GM18909 (cell line): ENCODE measurements around the gene PRKACB.
"Not testable (repeated sequence)": the region's sequence is repeated elsewhere in the genome, so short reads cannot be mapped to it uniquely, and the experiment has no call there.

Source experiments
- ATAC-seq: cut with Tn5 transposase; IDR thresholded peaks from one replicate; pipeline ENCODE4 v1.9.1; 2021; ENCODE audit warnings: mild to moderate bottlenecking; ENCODE audit not compliant: unreplicated experiment, poor library complexity

PRKACB gene

DNA sequence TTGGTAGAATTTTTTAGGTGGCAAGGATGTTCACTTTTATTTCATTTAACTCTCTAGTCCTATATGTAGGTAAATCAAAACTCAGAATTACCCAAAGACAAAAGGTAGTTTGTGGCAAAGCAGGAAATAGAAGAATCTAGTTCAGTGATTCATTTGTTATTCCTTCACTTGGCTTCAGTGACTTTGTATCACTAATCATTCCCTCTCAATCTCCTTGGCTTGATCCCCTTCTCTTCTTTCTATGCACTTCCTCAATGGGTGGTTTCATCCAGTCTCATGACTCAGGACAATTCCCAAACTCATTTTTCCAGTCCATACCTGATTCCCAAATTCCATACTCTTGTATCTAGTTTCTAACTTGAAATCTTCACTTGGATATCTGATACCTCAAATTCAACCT, 64.9 kb downstream of the PRKACB start:
- ATAC-seq = no peak

DNA sequence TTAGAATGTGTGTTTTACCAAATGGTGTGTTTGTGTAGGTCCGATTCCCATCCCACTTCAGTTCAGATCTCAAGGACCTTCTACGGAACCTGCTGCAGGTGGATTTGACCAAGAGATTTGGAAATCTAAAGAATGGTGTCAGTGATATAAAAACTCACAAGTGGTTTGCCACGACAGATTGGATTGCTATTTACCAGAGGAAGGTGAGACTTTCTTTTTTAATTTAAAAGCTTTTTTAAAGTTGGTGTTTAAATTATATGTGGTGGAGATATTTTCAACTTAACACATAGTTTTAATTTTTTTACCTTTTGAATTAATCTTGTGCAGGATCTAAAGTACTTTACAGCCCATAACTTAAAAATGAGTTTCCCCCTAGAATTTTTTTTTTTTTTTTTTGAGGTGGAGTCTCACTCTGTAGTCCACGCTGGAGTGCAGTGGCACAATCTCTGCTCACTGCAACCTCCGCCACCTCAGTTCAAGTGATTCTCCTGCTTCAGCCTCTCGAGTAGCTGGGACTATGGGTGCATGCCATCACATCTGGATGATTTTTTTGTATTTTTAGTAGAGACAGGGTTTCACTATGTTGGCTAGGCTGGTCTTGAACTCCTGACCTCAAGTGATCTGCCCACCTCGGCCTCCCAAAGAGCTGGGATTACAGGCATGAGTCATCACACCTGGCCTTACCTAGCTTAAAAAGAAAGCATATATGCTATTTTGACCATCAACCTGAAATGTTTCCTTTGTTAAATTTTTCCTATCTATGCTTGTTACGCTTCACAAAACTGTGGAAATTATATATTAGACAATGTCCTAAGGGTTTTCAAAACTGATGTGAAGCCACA, 70.3 kb downstream of the PRKACB start:
- no peak for ATAC-seq

DNA sequence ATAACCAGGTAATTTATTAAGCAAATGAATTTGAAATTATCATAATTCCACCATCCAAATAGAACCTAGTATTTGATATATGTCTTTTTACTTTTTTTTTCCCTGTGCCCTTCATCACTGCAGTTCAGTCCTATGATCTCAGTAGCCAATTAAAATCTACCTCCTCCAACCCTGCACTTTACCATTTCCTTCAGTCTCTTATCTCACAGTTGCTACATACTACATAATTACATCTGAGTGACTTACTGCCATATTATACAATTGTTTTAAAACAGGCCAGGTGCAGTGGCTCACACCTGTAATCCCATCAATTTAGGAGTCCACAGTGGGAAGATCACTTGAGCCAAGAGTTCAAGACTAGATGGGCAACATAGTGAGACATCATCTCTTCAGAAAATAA, 73.2 kb downstream of the PRKACB start:
- no peak for ATAC-seq

DNA sequence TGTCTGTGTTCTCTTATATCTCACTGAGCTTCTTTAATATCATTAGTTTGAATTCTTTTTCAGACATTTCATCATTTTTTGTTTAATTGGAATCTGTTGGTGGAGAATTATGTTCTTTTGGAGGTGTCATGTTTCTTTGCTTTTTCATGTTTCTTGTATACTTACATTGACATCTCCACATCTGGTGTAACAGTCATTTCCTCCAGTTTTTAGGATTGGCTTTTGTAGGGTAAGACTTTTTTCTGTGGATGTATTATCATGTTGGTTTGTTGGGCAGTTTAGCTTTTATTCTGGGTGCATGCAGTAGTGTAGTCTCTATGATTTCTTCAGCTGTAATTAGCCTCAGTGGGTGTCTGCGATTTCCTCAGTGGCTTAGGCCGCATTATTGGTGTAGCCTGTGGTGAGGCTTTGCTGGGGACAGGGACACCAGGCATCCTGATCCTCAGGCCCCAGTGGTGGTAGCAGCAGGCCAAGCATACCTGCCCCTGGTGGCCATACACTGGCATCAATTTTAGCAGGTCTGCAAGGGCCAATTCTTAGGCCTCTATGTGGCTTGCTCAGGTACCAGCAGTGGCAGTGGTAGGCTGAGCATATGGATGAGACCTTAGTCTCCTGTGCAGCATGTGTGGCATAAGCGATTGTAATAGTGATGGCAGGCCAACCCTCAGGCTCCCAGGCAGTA, 79.8 kb downstream of the PRKACB start:
- no peak for ATAC-seq

DNA sequence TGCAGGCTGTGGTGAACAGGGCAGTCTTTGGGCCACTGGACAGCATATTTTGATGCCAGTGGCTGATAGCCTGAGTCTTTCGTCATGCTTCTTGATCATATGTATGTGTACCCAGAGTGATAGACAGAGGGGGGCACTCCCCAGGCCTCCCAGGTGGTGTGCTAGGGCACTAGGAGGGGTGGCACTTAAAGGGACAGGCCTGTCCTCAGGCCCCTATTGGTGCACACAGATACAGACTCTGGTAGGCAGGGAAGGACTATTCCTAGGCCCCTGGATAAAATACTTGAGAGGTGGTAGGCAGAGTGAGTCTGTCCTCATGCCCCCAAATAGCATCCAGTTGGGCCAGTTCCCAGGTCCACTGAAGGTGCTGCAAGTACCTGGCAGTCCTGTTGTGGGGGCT, 80.8 kb downstream of the PRKACB start:
- no peak for ATAC-seq

DNA sequence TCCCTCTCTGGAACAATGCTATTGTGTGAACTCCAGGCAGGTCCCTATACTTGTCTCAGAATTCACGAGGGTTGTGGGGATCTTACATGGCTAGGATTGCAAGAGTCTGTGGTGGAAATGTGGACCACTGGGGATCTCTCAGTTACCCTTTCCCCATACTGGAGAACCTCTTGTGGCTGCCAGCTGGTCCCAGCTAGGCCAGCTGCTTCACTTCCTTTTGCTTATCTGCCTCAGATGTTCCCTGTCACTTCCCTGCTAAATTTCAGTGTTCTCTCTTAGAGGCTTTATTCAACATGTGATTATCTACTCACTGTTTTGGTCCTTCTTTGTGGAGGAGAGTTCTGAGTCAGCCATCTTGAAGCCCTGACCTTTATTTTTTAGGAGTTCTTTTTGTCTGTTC, 81.6 kb downstream of the PRKACB start:
- no peak for ATAC-seq

DNA sequence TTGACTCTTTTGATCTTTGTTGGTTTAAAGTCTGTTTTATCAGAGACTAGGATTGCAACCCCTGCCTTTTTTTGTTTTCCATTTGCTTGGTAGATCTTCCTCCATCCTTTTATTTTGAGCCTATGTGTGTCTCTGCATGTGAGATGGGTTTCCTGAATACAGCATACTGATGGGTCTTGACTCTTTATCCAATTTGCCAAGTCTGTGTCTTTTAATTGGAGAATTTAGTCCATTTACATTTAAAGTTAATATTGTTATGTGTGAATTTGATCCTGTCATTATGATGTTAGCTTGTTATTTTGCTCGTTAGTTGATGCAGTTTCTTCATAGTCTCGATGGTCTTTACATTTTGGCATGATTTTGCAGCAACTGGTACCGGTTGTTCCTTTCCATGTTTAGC, 88.6 kb downstream of the PRKACB start:
- ATAC-seq = not testable (repeated sequence)

DNA sequence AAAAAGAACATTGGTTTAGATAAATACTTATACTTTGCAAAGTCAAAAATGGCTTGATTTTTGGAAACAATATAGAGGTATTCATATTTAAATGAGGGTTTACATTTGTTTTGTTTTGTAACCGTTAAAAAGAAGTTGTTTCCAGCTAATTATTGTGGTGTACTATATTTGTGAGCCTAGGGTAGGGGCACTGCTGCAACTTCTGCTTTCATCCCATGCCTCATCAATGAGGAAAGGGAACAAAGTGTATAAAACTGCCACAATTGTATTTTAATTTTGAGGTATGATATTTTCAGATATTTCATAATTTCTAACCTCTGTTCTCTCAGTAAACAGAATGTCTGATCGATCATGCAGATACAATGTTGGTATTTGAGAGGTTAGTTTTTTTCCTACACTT, 92.2 kb downstream of the PRKACB start:
- ATAC-seq = no peak

DNA sequence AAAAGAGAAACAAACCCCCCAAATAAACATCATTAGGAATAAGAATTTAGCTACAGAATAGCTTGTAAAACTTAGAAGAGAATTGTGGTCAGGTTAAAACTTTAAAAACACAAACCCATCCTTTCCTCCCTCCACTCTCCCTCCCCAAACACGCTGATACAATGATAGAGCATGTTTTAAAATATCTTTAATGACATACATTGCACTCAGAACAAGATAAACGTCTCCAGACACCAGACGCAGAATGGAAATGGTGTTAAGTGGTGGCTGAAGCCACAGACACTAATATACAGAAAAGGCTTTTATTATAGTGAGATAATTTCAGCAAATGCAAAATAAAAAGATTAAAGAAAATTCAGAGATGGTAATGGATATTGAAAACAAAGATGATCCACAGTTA, 98.6 kb downstream of the PRKACB start:
- ATAC-seq = no peak

DNA sequence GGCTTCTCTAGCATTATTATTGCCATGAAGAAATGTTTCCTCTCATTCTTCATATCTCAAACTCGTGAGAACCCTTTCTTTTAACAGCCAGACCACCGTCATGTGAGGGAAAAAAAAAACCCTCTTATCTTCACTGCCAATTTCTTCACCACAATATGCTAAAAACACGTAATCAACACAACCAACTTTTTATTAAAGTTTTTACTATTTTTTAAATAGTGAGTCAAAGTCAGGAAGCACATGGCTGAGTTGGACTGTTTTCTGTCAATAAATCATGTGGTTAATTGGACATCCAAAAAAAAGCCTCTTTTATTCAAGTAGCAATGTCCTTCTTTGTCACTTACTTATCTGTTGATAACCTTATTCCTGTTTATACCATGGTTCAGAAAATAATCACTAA, 101.5 kb downstream of the PRKACB start:
- ATAC-seq = no peak

DNA sequence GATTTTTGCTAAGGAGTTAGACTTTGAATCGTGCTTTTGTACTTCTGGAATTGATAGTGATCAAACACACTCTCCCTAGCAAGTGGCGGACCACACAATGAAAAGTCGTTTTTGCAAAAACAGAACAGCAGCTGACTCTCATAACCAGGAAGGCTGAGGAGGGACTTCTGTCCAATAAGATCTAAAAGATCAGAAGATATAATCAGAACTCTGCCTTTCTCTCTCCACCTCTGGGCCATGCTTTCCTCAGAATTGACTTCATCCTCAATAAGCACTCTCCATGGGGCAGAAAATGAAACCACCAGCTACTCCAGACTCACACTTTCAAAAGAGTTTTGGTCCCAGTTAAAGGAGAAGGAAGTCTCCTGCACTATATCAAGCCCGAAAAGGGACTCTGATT, 102.1 kb downstream of the PRKACB start:
- no peak for ATAC-seq

DNA sequence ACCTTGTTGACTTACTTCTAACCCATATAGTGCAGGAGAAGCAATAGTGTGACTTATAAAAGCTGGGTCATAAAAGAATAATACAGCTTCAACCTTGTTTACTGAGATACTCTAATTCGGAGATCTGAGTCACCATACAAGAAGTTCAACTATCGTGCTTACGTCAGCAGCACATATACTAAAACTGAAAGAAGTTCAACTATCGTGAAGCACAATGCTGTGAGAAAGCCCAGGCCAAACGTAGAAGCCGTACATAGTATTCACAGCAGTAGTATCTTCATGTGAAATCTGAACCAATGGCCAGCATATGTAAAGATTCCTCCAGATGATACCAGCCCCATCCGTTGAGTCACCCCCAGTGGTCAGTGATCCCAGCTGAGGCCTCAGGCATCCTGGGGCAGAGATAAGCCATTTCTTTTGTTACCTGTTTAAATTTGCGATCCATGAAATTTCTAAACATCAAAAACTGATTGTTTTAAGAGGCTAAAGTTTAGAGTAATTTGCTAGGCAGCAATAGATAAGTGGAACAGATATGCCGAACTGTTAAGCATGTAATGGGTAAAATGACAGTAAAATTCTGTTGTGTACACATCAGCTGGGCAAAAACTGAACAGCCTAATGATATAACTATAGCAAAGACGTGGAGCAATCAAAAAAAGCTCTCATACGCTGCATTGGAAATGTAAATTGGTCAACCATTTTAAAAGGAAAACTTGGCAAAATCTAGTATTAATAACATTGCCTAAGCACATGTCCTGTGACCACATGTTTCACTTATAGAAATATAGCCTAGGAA, 103.6 kb downstream of the PRKACB start:
- ATAC-seq = no peak

DNA sequence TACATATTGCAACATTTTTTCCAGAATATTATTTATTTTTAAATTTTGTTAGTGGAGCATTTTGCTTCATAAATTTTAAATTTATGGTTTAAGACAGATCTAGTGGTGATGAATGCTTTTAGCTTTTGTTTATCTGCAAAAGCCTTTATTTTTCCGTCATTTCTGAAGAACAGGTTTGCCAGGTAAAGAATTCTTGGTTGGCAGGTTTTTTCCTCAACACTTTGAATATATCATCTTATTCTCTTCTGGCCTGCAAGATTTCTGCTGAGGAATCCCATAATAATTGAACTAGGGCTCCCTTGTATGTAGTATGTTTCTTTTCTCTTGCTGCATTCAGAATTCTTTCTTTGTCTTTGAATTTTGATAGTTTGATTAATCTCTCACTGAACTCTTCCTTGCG, 106.6 kb downstream of the PRKACB start:
- ATAC-seq = no peak

DNA sequence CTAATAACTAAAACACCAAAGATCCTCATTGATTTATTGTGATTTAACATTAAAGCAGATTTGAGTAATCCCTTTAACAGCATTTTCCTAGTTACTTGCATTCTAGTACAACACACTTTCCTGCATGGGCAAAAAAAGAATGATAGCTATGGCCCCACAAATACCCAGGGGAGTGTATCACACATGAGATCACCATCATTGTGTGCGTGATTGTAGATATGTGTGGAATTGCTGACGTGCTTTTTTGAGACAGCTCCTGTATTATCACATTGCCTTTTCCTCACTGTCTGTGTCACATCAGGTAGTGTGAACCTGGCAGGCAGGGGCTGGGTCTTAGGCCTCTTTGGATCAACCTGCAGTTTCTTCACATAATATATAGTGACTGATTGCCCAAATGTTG, 109.0 kb downstream of the PRKACB start:
- no peak for ATAC-seq

DNA sequence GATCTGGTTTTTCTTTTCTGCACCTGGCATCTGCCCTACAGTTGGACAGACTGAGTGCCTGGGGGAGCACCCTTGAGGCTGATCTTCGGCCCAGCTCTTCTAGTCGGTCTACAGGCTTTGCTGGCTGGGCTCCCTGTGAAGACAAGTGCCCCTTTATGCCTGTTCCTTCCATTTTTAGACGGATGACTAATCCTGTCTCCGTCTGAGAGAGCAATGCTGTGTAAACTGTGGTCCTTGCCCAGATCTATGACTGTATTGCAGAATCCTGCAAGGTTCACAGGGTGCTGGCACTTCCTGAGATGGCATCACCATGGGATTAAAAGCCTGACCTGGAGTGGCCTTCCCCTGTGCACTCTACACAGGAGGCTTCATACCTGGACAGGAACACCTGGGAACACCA, 109.8 kb downstream of the PRKACB start:
- no peak for ATAC-seq

DNA sequence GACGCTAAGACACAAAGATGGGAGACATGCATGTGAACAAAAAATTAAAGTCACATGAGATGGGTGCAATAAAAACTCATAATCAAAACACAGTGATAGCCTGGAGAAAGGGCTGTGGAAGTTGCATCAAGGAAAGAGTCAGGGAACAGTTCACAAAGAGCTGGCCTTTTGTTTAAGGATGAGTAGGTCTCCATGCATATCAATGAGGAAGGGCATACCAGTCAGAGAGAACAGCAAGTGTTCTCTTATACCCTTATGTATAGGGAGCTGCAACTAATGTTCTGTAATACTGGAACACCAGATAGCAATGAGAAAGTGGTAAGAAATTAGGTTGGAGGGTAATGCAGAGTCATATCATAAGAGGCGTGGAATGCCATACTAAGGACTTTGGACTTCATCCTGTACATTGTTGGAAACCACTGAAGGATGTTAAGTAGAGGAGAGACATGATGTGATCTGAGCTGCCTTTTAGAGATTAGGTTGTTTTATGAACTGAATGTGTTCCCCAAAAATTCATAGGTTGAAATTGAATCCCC, 110.7 kb downstream of the PRKACB start:
- no peak for ATAC-seq

DNA sequence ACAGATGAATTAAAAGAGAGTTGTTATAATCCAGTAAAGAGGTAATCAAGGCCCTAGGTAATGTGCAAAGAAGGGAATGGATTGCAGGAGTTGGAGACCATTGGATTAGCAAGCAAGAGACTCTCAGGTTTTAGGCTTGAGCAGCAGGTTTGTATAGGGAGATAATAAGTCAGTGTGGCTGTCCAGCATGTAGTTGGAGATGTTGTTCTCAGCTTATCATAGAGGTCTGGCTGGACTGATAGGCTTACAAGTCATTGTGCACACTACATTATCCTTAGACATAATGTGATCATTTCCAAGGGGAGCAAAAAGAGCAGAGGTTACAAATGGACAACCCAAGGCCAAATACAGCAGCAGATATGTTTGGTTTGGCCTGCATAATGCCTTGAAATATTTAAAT, 111.5 kb downstream of the PRKACB start:
- ATAC-seq = no peak

DNA sequence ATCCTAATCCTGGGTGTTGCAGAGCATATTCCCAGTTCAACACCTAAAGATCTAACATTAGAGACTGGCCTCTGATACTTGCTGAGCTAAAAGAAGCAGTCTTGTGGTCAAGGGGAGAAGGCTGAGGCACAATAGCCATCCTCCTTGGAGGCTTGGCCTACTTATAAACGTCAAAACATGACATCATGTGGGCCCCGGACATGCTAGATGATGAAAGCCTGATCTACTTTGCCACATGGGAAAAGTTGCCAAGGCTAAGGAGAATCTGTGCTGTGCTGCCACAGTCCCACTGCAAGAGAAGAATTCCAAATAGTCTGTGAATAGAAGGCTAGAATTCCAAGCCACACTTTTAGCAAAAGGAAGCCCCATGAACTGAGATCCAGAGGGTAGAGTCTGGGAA, 113.5 kb downstream of the PRKACB start:
- ATAC-seq = no peak

DNA sequence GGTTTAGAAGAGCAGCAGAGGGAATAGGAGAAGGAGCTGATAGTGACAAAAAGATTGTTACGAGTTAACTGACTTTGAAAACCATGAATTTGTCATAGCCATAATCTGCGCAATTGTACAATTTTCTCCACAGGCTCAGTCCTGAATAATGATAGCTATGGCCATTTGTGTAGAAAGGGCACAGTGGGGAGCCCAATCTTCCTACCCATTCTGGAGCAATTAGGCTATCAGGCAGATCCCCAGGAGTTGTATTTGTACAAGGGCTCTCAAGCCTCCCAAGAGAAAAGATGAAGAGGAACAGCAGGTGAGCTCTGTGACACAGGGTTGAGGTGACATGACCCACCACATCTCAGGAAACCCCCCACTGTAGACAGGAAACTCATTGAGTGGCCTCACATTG, 115.3 kb downstream of the PRKACB start:
- no peak for ATAC-seq

DNA sequence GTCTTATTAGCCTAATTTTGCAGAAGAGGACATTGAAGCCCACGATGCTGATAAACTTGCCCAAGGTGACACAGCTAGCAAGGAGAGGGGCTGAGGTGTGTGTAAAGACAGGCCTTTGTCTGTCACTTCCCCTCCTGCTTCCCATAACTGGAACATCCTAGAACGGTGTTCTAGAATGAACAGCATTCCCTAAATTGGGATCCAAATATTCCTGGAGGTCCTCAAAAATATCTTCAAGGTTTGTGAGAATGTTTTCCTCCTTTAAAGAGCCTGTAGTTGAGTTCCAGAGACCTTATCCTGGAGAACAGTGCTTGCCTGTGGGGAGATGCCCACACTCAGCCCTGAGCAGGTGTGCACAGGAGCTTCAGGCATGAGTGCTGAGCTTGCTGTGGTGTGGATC, 115.9 kb downstream of the PRKACB start:
- no peak for ATAC-seq
